Breast epithelium (tissue), 3 donors: Measurements from ENCODE around the gene RC3H2.

ENCODE experiments used
- POLR2A ChIP-seq: fragments of 450-650 bp; IDR thresholded peaks from one replicate; pipeline ENCODE4 v1.6.1; 2016; ENCODE audit warnings: antibody characterized with exemption, mild to moderate bottlenecking, moderate library complexity
- POLR2AphosphoS5 ChIP-seq, 3 donors: sonication (generic); formaldehyde crosslinking; IDR thresholded peaks; one replicate each; pipeline ENCODE4 v1.6.1; 2017; ENCODE audit warnings: antibody characterized with exemption in 3 of 3
- TF ChIP-seq, protein P1 (sequence below), 3 donors: fragments of 450-650 bp; IDR thresholded peaks; one replicate each; pipeline ENCODE4 v1.5.1; 2016 to 2017; ENCODE audit warnings: antibody characterized with exemption in 3 of 3, mild to moderate bottlenecking in 3 of 3, moderate library complexity in 3 of 3

- TF ChIP-seq, protein P1, sequence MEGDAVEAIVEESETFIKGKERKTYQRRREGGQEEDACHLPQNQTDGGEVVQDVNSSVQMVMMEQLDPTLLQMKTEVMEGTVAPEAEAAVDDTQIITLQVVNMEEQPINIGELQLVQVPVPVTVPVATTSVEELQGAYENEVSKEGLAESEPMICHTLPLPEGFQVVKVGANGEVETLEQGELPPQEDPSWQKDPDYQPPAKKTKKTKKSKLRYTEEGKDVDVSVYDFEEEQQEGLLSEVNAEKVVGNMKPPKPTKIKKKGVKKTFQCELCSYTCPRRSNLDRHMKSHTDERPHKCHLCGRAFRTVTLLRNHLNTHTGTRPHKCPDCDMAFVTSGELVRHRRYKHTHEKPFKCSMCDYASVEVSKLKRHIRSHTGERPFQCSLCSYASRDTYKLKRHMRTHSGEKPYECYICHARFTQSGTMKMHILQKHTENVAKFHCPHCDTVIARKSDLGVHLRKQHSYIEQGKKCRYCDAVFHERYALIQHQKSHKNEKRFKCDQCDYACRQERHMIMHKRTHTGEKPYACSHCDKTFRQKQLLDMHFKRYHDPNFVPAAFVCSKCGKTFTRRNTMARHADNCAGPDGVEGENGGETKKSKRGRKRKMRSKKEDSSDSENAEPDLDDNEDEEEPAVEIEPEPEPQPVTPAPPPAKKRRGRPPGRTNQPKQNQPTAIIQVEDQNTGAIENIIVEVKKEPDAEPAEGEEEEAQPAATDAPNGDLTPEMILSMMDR (IDR thresholded peaks at IDR 0.05) = no peak
- TF ChIP-seq POLR2AphosphoS5 (IDR thresholded peaks at IDR 0.05) (no peak), POLR2A (no peak)
These were observed 89.6 kb downstream of the RC3H2 start for GRCh38 chr9:122815544-122815943.
